Embryonic facial prominence (tissue), 1 donor: ENCODE measurements around the gene CYB5R4.

Source experiments
- DNase-seq: peaks from one replicate; pipeline ENCODE4 v3.0.0-alpha.2; 2016; ENCODE audit errors: extremely low spot score

The CYB5R4 gene

DNA sequence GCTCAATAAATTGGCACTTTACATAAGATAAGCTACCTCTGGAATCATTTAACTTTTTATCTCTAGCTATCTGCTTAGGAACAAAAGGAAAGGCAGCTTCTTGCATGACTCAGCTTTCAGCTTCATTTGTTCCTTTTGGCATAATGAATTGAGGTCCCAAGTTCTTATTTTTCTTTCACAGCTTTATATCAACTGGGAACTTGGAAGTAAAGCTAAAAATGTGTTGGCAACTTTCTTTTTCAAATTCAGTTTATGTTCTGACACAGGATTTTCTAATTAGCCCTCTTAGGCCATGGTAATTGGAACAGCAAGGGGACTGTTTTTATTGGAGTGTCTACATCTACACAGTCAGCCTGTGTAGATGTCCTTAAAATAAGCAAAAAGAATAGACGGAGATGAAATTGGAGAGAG lies 118.8 kb downstream of the CYB5R4 start:
- DNase-seq = no peak

GRCh38 chr6:83978997-83979396 lies 119.5 kb downstream of the CYB5R4 start:
- DNase-seq = no peak

- DNase-seq = no peak
Observed at GRCh38 chr6:83984411-83984810, 124.9 kb downstream of the CYB5R4 start.

GRCh38 chr6:83985308-83985713 lies 125.8 kb downstream of the CYB5R4 start:
- no peak for DNase-seq

- DNase-seq = no peak
Observed at GRCh38 chr6:83985715-83986114, 126.2 kb downstream of the CYB5R4 start.

DNA sequence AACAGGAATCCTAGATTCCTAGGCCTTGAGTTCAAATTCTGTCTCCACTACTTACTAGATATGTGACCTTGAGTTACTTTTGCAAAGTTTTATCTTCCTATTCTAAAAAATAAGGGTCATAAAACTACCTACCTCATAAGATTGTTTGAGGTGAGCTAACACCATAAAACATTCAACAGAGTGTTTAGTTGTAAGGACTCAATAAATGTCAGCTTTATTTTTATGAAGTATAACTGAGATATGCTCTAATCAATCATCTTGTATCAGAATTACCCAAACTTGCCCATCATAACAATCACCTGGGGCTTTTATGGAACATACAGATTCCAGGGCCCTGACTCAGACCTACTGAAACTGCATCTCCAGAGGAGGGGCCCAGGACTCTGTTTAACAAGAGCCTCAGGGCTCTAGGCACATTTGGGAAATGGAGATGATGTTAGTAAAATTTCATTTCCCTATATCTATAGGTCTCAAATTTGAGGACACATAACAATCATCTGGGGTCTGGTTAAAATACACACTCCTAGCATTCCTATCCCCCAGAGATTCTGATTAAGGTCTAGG lies 138.6 kb downstream of the CYB5R4 start:
- no peak for DNase-seq

GRCh38 chr6:84001119-84001518 lies 141.6 kb downstream of the CYB5R4 start:
- no peak for DNase-seq

- DNase-seq = no peak
Observed at GRCh38 chr6:84002226-84002625, 142.7 kb downstream of the CYB5R4 start.

DNA sequence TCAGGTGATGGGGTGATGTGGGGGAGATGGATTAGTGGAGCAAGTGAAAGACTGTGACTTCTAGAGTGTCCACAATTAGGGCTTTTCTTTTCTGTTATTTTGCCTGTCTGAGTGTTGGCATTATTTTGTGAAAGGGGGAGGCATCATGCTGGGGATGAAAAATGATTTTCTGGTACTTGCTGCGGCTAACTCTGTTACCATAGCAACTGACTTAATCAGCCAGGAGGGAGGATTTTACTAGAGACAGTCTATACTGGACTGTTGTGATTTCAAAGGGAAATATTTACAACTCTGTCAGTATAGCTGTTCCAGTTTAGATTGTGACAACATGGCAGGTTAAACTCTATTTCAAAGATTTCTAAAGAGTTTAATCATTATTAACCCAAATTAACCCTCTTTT lies 143.6 kb downstream of the CYB5R4 start:
- no peak for DNase-seq

DNA sequence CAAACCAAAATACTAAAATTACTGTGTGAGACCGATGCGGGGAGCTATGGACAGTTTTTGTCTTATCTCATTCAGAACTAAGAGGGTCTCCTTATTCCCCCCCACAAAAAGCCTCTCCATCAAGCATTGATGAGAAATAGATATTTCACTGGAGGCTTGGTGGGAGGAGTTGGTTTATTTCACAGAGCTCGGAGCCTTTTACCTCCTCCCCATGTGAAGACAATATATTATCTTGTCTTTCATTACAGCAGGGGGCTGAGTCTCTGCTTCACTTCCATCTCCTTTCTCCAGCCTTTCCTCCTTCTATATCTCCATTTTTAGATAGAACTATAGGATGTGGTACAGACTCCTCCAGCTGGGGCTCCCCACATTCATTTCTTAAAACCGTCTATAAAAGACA lies 144.2 kb downstream of the CYB5R4 start:
- no peak for DNase-seq

DNA sequence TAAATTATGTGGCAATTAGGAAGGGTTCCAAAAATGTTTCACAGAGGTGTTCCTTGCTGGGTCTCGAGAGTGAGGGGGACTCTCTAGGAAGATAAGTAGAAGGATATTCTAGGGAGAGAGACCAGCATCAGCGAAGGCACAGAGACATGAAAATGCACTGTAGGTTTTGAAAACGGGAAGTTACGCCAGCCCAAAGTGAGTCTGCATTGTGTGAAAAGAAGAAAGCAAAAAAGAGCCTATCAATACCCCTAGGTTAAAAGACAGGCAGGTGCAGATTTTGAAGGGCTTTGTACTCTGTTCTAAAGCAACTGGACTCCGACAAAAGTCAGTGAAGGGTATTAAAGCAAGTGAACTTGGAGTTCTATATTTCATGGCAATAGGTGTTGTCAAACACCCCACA lies 148.4 kb downstream of the CYB5R4 start:
- DNase-seq = no peak

- DNase-seq = no peak
Observed at GRCh38 chr6:84013354-84013753, 153.9 kb downstream of the CYB5R4 start.

GRCh38 chr6:84013931-84014330 lies 154.4 kb downstream of the CYB5R4 start:
- DNase-seq = no peak

GRCh38 chr6:84016029-84016428 lies 156.5 kb downstream of the CYB5R4 start:
- DNase-seq = no peak
